Liver (tissue), 9 donors: ENCODE results near the gene KRTAP10-5. TPM values are rescaled to one million over a fixed set of nuclear protein-coding genes. Genes with fewer than 3 reads are reported as not detected.

Experiments
- DNase-seq: peaks from one replicate; pipeline ENCODE4 v3.0.0-alpha.2; 2017; ENCODE audit warnings: low spot score
- H3K27ac ChIP-seq, 2 donors: one replicate each; pipeline ENCODE4 v1.7.0; 2013; ENCODE audit warnings: inconsistent platforms in 2 of 2, low read length in 2 of 2, control low read depth in 1 of 2, low read depth in 1 of 2, mild to moderate bottlenecking in 1 of 2
- H3K27me3 ChIP-seq, 4 donors: one replicate each; pipeline versions ENCODE4 v1.6.1 to v1.7.0; 2013; ENCODE audit warnings: low read length in 3 of 4, inconsistent platforms in 1 of 4, mild to moderate bottlenecking in 1 of 4, moderate library complexity in 1 of 4; ENCODE audit not compliant: control insufficient read depth in 4 of 4, insufficient read depth in 4 of 4
- H3K36me3 ChIP-seq, 4 donors: one replicate each; pipeline versions ENCODE4 v1.6.1 to v1.7.0; 2013; ENCODE audit warnings: low read length in 3 of 4, mild to moderate bottlenecking in 3 of 4, low read depth in 1 of 4, moderate library complexity in 1 of 4; ENCODE audit not compliant: control insufficient read depth in 4 of 4, insufficient read depth in 3 of 4
- H3K4me1 ChIP-seq, 4 donors: one replicate each; pipeline versions ENCODE4 v1.6.1 to v1.7.0; 2013; ENCODE audit warnings: low read length in 3 of 4, mild to moderate bottlenecking in 3 of 4, moderate library complexity in 1 of 4; ENCODE audit not compliant: control insufficient read depth in 4 of 4, insufficient read depth in 4 of 4
- H3K4me3 ChIP-seq, 3 donors: one replicate each; pipeline versions ENCODE4 v1.6.1 to v1.7.0; 2013; ENCODE audit warnings: low read length in 3 of 3, control low read depth in 1 of 3, low read depth in 1 of 3, mild to moderate bottlenecking in 1 of 3
- H3K9ac ChIP-seq, 2 donors: one replicate each; pipeline ENCODE4 v1.7.0; 2013; ENCODE audit warnings: low read length in 2 of 2, mild to moderate bottlenecking in 2 of 2, moderate library complexity in 2 of 2, control low read depth in 1 of 2, low read depth in 1 of 2
- H3K9me3 ChIP-seq, 4 donors: one replicate each; pipeline versions ENCODE4 v1.6.1 to v1.7.0; 2013; ENCODE audit warnings: low read length in 3 of 4; ENCODE audit not compliant: control insufficient read depth in 4 of 4
- EGR1 ChIP-seq, 2 donors: IDR thresholded peaks; 2 replicates each; pipeline ENCODE4 v1.6.1; 2016 to 2018; ENCODE audit warnings: antibody characterized with exemption in 2 of 2, low read depth in 2 of 2
- FOXA1 ChIP-seq: IDR thresholded peaks from 2 replicates; pipeline ENCODE4 v1.6.1; 2016; ENCODE audit warnings: antibody characterized with exemption
- FOXA2 ChIP-seq: IDR thresholded peaks from 2 replicates; pipeline ENCODE4 v1.6.1; 2016; ENCODE audit warnings: antibody characterized with exemption
- GABPA ChIP-seq, 2 donors: IDR thresholded peaks in 1 of 2; conservative IDR thresholded peaks in 1 of 2; 2 replicates each; pipeline ENCODE4 v1.6.1; 2016; ENCODE audit warnings: antibody characterized with exemption in 2 of 2, mild to moderate bottlenecking in 1 of 2, moderate library complexity in 1 of 2
- HNF4A ChIP-seq, 2 donors: conservative IDR thresholded peaks; 2 replicates each; pipeline ENCODE4 v1.6.1; 2016; ENCODE audit warnings: antibody characterized with exemption in 2 of 2, mild to moderate bottlenecking in 2 of 2
- HNF4G ChIP-seq: IDR thresholded peaks from 2 replicates; pipeline ENCODE4 v1.6.1; 2016; ENCODE audit warnings: antibody characterized with exemption
- JUND ChIP-seq, 2 donors: IDR thresholded peaks; 2 replicates each; pipeline ENCODE4 v1.6.1; 2016; ENCODE audit warnings: antibody characterized with exemption in 2 of 2
- NR2F2 ChIP-seq: IDR thresholded peaks from 2 replicates; pipeline ENCODE4 v1.6.1; 2016; ENCODE audit warnings: antibody characterized with exemption
- RAD21 ChIP-seq, 2 donors: IDR thresholded peaks; 2 replicates each; pipeline ENCODE4 v1.6.1; 2016; ENCODE audit warnings: antibody characterized with exemption in 2 of 2, mild to moderate bottlenecking in 2 of 2
- RXRA ChIP-seq, 2 donors: IDR thresholded peaks; 2 replicates each; pipeline ENCODE4 v1.6.1; 2017 to 2018; ENCODE audit warnings: antibody characterized with exemption in 2 of 2, mild to moderate bottlenecking in 1 of 2
- SP1 ChIP-seq: IDR thresholded peaks from 2 replicates; pipeline ENCODE4 v1.6.1; 2018; ENCODE audit warnings: antibody characterized with exemption, mild to moderate bottlenecking
- TAF1 ChIP-seq: conservative IDR thresholded peaks from 2 replicates; pipeline ENCODE4 v1.6.1; 2016; ENCODE audit warnings: antibody characterized with exemption, mild to moderate bottlenecking
- YY1 ChIP-seq: IDR thresholded peaks from 2 replicates; pipeline ENCODE4 v1.6.1; 2016; ENCODE audit warnings: antibody characterized with exemption, mild to moderate bottlenecking
- WGBS: extraction: QIAGEN DNeasy Blood & Tissue Kit; methylation state at CpG from one replicate; pipeline ENCODE4 v1.1.7; 2013; 5-methylcytosine and 5-hydroxymethylcytosine counted together
- polyA plus RNA-seq, 2 donors: library from polyadenylated mRNA; stranded (reverse) in 1 of 2; unstranded in 1 of 2; fragments of 200-250 nt in 1 of 2; fragments of >200 nt in 1 of 2; fragmentation: Nextera tagmentation in 1 of 2; extraction: Ambion mirVana in 1 of 2; gene quantifications; one replicate each; pipeline versions ENCODE4 v1.2.1 to v1.2.3, GENCODE V29; 2013 to 2015
- total RNA-seq, 2 donors: library from RNA; depleted of rRNA; stranded (reverse); fragments of >200 nt; gene quantifications; one replicate each; pipeline ENCODE4 v1.2.3, GENCODE V29; 2014
- TF ChIP-seq, protein P1 (sequence below): IDR thresholded peaks from 2 replicates; pipeline ENCODE4 v1.6.1; 2016; ENCODE audit warnings: antibody characterized with exemption
- TF ChIP-seq, protein P2 (sequence below): IDR thresholded peaks from 2 replicates; pipeline ENCODE4 v1.6.1; 2016; ENCODE audit warnings: antibody characterized with exemption, mild to moderate bottlenecking
- TF ChIP-seq, protein P3 (sequence below): IDR thresholded peaks from 2 replicates; pipeline ENCODE4 v1.6.1; 2016; ENCODE audit warnings: antibody characterized with exemption
- TF ChIP-seq, protein P4 (sequence below): fragments of 150-350 bp; IDR thresholded peaks from 2 replicates; pipeline ENCODE4 v1.5.1; 2017; ENCODE audit warnings: improper control_type of control experiment, low read depth, low read length; ENCODE audit not compliant: missing input control
- donor health status: healthy.
- donor health status: healthy.
- donor health status: healthy.
- donor health status: healthy.
- donor health status: healthy.

KRTAP10-5 gene
- total and polyA plus RNA-seq, 4 donors: not detected

DNA sequence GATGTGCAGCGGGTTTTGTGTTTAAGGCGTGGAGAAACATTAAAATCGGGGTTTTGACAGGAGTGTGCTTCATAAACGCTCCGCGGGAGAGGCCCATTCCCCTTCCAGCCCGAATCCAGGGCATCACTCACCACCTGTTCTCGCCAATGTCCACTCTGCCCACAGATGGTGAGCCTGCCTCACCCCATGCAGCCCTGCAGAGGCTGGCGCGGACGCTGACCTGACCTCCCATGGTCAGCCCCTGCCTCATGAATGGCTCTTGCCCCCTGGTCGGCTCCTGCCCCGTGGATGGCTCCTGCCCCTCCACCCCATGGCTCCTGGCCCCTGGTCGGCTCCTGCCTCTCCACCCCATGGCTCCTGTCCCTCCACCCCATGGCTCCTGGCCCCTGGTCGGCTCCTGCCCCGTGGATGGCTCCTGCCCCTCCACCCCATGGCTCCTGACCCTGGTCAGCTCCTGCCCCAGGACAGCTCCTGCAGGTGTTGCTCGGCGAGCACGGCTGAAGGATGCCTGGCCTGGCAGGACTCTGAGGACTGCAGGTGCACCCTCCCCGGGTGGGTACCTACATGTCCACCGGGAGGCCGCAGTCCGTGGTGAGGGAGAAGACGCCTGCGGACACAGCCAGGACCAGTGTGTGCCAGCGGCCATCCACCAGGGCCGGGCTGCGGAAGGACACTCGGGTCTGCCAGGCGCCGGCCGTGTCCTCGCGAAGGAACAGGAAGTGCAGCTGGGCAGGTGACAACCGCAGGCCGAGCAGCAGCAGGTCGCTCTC, 47.1 kb downstream of the KRTAP10-5 start:
- TF ChIP-seq, protein P1, sequence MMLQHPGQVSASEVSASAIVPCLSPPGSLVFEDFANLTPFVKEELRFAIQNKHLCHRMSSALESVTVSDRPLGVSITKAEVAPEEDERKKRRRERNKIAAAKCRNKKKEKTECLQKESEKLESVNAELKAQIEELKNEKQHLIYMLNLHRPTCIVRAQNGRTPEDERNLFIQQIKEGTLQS: no peak
- TF ChIP-seq YY1 (no peak), HNF4A (conservative IDR thresholded peaks at IDR 0.05) (no peak), RAD21 (IDR thresholded peaks at IDR 0.05) (no peak), RXRA (IDR thresholded peaks at IDR 0.05) (no peak), GABPA (IDR thresholded peaks at IDR 0.05 in 1 of 2, conservative IDR thresholded peaks at IDR 0.05 in 1 of 2) (no peak), HNF4G (no peak), SP1 (no peak), NR2F2 (no peak), EGR1 (IDR thresholded peaks at IDR 0.05; ENCODE audit: low read depth in 2 of 2) (no peak), FOXA1 (no peak), FOXA2 (no peak), TAF1 (no peak), JUND (IDR thresholded peaks at IDR 0.05) (no peak)
- TF ChIP-seq, protein P2, sequence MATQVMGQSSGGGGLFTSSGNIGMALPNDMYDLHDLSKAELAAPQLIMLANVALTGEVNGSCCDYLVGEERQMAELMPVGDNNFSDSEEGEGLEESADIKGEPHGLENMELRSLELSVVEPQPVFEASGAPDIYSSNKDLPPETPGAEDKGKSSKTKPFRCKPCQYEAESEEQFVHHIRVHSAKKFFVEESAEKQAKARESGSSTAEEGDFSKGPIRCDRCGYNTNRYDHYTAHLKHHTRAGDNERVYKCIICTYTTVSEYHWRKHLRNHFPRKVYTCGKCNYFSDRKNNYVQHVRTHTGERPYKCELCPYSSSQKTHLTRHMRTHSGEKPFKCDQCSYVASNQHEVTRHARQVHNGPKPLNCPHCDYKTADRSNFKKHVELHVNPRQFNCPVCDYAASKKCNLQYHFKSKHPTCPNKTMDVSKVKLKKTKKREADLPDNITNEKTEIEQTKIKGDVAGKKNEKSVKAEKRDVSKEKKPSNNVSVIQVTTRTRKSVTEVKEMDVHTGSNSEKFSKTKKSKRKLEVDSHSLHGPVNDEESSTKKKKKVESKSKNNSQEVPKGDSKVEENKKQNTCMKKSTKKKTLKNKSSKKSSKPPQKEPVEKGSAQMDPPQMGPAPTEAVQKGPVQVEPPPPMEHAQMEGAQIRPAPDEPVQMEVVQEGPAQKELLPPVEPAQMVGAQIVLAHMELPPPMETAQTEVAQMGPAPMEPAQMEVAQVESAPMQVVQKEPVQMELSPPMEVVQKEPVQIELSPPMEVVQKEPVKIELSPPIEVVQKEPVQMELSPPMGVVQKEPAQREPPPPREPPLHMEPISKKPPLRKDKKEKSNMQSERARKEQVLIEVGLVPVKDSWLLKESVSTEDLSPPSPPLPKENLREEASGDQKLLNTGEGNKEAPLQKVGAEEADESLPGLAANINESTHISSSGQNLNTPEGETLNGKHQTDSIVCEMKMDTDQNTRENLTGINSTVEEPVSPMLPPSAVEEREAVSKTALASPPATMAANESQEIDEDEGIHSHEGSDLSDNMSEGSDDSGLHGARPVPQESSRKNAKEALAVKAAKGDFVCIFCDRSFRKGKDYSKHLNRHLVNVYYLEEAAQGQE: no peak
- TF ChIP-seq, protein P3, sequence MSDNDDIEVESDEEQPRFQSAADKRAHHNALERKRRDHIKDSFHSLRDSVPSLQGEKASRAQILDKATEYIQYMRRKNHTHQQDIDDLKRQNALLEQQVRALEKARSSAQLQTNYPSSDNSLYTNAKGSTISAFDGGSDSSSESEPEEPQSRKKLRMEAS: no peak
- TF ChIP-seq, protein P4, sequence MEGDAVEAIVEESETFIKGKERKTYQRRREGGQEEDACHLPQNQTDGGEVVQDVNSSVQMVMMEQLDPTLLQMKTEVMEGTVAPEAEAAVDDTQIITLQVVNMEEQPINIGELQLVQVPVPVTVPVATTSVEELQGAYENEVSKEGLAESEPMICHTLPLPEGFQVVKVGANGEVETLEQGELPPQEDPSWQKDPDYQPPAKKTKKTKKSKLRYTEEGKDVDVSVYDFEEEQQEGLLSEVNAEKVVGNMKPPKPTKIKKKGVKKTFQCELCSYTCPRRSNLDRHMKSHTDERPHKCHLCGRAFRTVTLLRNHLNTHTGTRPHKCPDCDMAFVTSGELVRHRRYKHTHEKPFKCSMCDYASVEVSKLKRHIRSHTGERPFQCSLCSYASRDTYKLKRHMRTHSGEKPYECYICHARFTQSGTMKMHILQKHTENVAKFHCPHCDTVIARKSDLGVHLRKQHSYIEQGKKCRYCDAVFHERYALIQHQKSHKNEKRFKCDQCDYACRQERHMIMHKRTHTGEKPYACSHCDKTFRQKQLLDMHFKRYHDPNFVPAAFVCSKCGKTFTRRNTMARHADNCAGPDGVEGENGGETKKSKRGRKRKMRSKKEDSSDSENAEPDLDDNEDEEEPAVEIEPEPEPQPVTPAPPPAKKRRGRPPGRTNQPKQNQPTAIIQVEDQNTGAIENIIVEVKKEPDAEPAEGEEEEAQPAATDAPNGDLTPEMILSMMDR: no peak
- Histone ChIP-seq H3K4me3 (no peak overlapping the region), H3K4me1 (no peaks in the 10 kb centered on the region), H3K9me3 (no peaks in the 10 kb centered on the region), H3K27me3 (no peaks in the 10 kb centered on the region), H3K9ac (no peak overlapping the region), H3K27ac (no peak overlapping the region), H3K36me3 (no peaks in the 10 kb centered on the region)
- WGBS: 92% methylated on average over 37 of the region's 37 CpGs
- no peak for DNase-seq

- Histone ChIP-seq H3K9me3 (no peaks in the 10 kb centered on the region), H3K27ac (no peak overlapping the region), H3K4me3 (no peak overlapping the region), H3K9ac (no peak overlapping the region), H3K36me3 (no peaks in the 10 kb centered on the region), H3K27me3 (no peaks in the 10 kb centered on the region), H3K4me1 (no peaks in the 10 kb centered on the region)
- no peak for DNase-seq
- WGBS: 92% methylated on average over 16 of the region's 16 CpGs
- TF ChIP-seq, protein P2: no peak
- TF ChIP-seq HNF4A (conservative IDR thresholded peaks at IDR 0.05) (no peak), GABPA (IDR thresholded peaks at IDR 0.05 in 1 of 2, conservative IDR thresholded peaks at IDR 0.05 in 1 of 2) (no peak), FOXA1 (no peak), HNF4G (no peak), YY1 (no peak), SP1 (no peak), RAD21 (IDR thresholded peaks at IDR 0.05) (no peak), NR2F2 (no peak), EGR1 (IDR thresholded peaks at IDR 0.05; ENCODE audit: low read depth in 2 of 2) (no peak), TAF1 (no peak), RXRA (IDR thresholded peaks at IDR 0.05) (no peak)
- TF ChIP-seq, protein P4: no peak
- TF ChIP-seq, protein P1: no peak
- TF ChIP-seq, protein P3: no peak
Measured at GRCh38 chr21:44532712-44533111, 47.7 kb downstream of the KRTAP10-5 start.
